MG63 (cell line): ENCODE data around the gene CHD2. TPM values are rescaled to one million over a fixed set of nuclear protein-coding genes. Genes with fewer than 3 reads are reported as not detected.

Source experiments
- DNase-seq: peaks from one replicate; pipeline ENCODE4 v3.0.0-alpha.2; 2020
- H3K27me3 ChIP-seq: fragments of 250-450 bp; sonication (Bioruptor Pico); 2 replicates; pipeline ENCODE4 v1.5.1; 2020; ENCODE audit warnings: mild to moderate bottlenecking, moderate library complexity
- H3K36me3 ChIP-seq: fragments of 250-450 bp; sonication (Bioruptor Pico); 2 replicates; pipeline ENCODE4 v1.5.1; 2020; ENCODE audit warnings: mild to moderate bottlenecking, moderate library complexity
- H3K4me3 ChIP-seq: fragments of 250-450 bp; sonication (Bioruptor Pico); 2 replicates; pipeline ENCODE4 v1.5.1; 2020; ENCODE audit warnings: mild to moderate bottlenecking, moderate library complexity
- H3K9me3 ChIP-seq: fragments of 250-450 bp; sonication (Bioruptor Pico); 2 replicates; pipeline ENCODE4 v1.5.1; 2020; ENCODE audit warnings: mild to moderate bottlenecking, moderate library complexity
- total RNA-seq: library from RNA; depleted of rRNA; stranded (reverse); fragments of >200 nt; shearing (Covaris generic); gene quantifications from 2 replicates; pipeline ENCODE4 v1.2.3, GENCODE V29; 2014; ENCODE audit warnings: low replicate concordance

Gene CHD2
- total RNA-seq, 1 experiment from 2014 or later: 23.1 TPM

GRCh38 chr15:92959219-92959618 lies 59.1 kb downstream of the CHD2 start:
- Histone ChIP-seq H3K36me3 (peaks cover 99% of the 10 kb centered on the region), H3K4me3 (no peak overlapping the region), H3K27me3 (no peaks in the 10 kb centered on the region), H3K9me3 (peaks cover 14% of the 10 kb centered on the region)
- no peak for DNase-seq

DNA sequence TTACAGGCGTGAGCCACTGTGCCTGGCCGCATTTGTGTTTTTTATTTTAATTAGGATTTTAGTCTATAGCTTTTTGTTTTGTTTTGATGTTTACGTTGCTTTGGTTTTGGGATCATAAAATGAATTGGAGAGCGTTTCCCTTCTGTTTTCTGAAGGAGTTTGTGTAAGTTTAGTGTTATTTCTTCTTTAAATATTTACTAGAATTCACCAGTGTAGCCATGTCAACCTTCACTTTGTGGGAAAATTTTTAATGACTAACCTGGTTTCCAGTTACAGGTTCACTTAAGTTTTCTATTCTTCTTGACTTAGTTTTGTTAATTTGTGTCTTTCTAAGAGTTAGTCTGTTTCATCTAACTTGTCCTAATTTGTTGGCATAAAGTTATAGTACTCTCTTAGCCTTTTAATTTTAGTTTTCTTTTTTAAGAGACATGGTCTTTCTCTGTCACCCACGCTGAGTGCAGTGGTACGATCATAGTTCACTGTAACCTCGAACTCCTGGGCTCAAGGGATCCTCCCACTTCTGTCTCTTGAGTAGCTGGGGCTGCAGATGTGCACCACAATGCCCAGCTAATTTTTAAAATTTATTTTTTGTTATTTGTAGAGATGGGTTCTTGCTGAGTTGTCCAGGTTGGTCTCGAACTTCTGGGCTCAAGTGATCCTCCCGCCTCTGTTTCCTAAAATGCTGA lies 61.0 kb downstream of the CHD2 start:
- Histone ChIP-seq H3K27me3 (no peaks in the 10 kb centered on the region), H3K36me3 (peaks cover 94% of the 10 kb centered on the region), H3K4me3 (no peak overlapping the region), H3K9me3 (peaks cover 14% of the 10 kb centered on the region)
- DNase-seq: no peak

GRCh38 chr15:92962914-92963313 lies 62.8 kb downstream of the CHD2 start:
- peaks cover 91% of the 10 kb centered on the region for H3K36me3 ChIP-seq

DNA sequence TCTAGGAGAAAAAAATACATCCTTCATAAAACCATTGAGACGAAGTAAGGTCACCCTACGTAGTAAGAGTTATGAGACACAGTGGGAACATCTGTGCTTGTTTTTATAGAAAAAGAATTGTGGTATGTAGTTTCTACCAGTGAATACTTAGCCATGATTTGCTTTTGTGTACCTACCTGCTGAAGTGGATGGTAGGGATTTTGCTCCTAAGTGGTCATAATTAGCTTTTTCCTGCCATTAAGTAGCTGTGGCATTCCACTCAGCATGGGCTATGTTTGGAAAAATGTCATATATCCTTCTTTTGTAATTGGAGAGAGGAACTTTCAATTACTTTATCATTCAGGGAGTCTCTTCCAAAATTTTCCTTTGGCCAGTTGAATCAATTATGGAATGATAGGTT lies 63.7 kb downstream of the CHD2 start:
- peaks cover 91% of the 10 kb centered on the region for H3K36me3 ChIP-seq
- peaks cover 14% of the 10 kb centered on the region for H3K9me3 ChIP-seq
- H3K27me3 ChIP-seq: no peaks in the 10 kb centered on the region
- no peak overlapping the region for H3K4me3 ChIP-seq
- no peak for DNase-seq

More at GRCh38 chr15:92962914-92963313, 62.8 kb downstream of the CHD2 start:
- Histone ChIP-seq H3K4me3 (no peak overlapping the region), H3K27me3 (no peaks in the 10 kb centered on the region), H3K9me3 (peaks cover 14% of the 10 kb centered on the region)
- no peak for DNase-seq

DNA sequence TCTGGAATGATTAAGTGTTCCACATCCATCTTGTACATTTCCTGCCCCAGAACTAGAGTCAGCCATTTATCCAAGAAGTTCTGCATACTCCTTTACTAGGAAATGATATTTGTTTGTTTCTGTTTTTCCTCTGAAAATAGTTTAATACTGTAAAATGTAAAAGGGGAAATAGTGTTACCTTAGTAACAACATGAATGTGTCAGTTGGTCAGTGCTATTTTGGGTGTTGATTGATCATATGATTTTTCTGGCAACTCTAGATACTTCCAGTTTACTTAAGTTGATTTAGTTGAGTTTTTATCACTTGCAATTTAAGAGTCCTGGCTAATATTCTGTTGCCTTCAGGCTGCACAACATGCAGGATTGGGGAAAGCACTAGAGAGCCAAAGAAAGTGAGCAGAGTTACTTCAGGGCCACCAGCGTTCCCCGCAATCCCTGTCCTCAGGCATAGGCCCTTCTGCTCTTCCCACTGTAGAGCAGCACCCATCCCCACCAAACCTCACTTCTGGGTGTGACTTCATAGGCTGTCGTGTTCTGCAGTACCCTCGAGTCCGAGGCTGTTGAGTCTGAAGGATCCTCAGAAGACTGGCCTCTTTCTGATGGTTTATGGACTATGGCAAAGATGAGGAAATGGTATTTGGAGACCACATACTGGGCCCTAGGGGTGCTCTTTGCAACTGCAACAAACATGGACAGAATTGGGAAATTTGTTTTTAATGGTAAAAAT lies 69.0 kb downstream of the CHD2 start:
- DNase-seq: no peak
- no peak overlapping the region for H3K4me3 ChIP-seq
- H3K36me3 ChIP-seq: peaks cover 88% of the 10 kb centered on the region
- H3K9me3 ChIP-seq: no peaks in the 10 kb centered on the region
- H3K27me3 ChIP-seq: no peaks in the 10 kb centered on the region

DNA sequence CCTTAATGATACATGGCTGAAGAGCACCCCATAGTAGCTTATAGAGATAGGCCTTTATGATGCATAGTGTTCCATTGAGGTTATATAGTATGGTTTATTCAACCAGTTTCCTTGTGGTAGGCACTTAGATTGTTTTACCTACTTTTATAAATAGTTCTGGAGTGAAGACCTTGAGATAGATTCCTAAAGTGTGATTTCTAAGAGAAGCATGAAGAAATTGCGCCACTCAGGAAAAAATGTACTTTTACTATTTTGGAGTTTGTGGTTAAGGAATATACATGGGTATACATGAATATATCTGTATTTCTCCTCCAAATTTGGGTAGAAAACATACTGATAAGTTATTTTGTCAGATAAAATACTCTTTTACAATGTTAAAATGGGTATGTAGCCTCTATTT lies 70.5 kb downstream of the CHD2 start:
- DNase-seq: no peak
- H3K9me3 ChIP-seq: no peaks in the 10 kb centered on the region
- H3K27me3 ChIP-seq: no peaks in the 10 kb centered on the region
- H3K36me3 ChIP-seq: peaks cover 87% of the 10 kb centered on the region
- no peak overlapping the region for H3K4me3 ChIP-seq

DNA sequence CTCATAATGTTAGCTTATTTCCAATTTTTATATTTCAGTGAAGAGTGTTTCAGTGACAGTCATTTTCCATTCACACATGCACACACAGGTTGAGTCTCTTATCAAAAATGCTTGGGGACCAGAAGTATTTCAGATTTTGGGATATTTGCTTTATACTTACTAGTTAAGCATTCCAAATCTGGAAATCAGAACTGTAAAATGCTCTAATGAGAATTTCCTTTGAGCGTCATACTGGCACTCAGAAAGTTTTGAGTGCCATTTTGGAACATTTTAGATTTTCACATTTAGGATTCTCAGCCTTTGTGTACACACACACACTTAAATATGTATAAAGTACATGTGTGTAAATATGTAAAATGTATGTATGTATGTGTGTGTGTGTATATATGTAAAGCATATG lies 71.0 kb downstream of the CHD2 start:
- DNase-seq: no peak
- Histone ChIP-seq H3K36me3 (peaks cover 88% of the 10 kb centered on the region), H3K9me3 (no peaks in the 10 kb centered on the region), H3K27me3 (no peaks in the 10 kb centered on the region), H3K4me3 (no peak overlapping the region)

GRCh38 chr15:92971713-92972112 lies 71.6 kb downstream of the CHD2 start:
- Histone ChIP-seq H3K27me3 (no peaks in the 10 kb centered on the region), H3K4me3 (no peak overlapping the region), H3K36me3 (peaks cover 85% of the 10 kb centered on the region), H3K9me3 (no peaks in the 10 kb centered on the region)
- no peak for DNase-seq

- Histone ChIP-seq H3K9me3 (no peaks in the 10 kb centered on the region), H3K27me3 (no peaks in the 10 kb centered on the region), H3K36me3 (peaks cover 86% of the 10 kb centered on the region), H3K4me3 (no peak overlapping the region)
- no peak for DNase-seq
Observed at GRCh38 chr15:92974183-92974915, 74.2 kb downstream of the CHD2 start.

DNA sequence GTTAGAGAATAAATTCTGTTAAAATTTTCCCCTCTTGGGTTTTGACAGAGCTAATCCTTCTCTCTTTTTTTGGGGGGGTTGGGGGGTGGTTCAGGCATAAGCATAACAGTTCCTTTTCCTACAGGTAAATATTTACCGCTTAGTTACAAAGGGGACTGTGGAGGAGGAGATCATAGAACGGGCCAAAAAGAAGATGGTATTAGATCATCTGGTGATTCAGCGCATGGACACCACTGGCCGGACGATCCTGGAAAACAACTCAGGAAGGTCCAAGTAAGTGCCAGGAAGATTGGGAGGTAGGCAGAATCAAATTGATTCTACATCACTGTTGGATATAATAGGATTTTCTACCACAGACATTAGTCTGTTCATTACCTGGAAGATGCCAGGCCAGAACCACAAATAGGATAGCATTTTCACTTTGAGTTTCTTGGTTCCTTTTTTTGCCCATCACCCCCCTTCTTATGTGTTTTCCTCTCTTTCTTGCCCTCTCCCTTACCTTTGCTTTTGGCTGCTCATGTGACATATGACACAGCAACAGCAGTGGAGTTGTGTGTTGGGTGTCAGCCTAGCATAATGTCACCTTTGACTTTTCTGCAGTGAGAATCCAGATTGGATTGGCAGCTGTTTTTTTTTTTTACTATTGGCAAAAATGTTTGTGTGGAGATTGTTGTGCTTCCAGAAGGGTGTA lies 79.0 kb downstream of the CHD2 start:
- no peak overlapping the region for H3K4me3 ChIP-seq
- H3K36me3 ChIP-seq: peaks cover 89% of the 10 kb centered on the region
- H3K27me3 ChIP-seq: no peaks in the 10 kb centered on the region
- no peaks in the 10 kb centered on the region for H3K9me3 ChIP-seq
- DNase-seq: no peak

DNA sequence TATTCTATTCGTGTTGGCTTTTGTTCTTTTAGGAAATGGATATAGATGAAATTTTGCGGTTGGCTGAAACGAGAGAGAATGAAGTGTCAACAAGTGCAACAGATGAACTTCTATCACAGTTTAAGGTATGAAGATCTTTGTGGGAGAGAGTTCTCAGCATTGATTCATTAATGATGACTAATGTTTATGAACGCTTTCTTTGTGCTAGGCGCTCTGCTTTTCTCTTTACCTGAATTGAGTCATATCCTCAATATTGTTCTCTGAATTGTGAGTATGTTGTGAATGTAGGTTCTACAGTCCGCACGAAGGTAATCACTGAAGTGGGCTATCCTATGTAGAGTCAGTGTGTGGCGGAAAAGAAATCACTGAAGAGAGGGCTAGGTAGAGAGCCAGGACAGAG lies 81.2 kb downstream of the CHD2 start:
- no peaks in the 10 kb centered on the region for H3K27me3 ChIP-seq
- DNase-seq: no peak
- peaks cover 94% of the 10 kb centered on the region for H3K36me3 ChIP-seq

DNA sequence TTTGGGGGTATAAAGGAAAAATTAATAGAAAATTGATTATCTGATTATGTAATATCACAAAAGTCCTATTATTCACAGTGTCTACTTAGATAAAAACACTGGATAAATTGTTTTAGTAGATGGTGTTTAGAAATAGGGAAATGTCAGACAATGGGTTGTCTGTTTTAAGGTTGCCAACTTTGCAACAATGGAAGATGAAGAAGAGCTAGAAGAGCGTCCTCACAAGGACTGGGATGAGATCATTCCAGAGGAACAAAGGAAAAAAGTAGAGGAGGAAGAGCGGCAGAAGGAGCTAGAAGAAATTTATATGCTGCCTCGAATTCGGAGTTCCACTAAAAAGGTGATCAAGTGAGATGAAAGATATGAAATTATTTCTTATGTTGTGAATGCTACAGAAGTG lies 84.0 kb downstream of the CHD2 start:
- Histone ChIP-seq H3K4me3 (no peak overlapping the region), H3K36me3 (peaks cover 95% of the 10 kb centered on the region)
- DNase-seq: no peak

More for the DNA sequence above, 81.2 kb downstream of the CHD2 start:
- Histone ChIP-seq H3K4me3 (no peak overlapping the region), H3K9me3 (no peaks in the 10 kb centered on the region)

DNA sequence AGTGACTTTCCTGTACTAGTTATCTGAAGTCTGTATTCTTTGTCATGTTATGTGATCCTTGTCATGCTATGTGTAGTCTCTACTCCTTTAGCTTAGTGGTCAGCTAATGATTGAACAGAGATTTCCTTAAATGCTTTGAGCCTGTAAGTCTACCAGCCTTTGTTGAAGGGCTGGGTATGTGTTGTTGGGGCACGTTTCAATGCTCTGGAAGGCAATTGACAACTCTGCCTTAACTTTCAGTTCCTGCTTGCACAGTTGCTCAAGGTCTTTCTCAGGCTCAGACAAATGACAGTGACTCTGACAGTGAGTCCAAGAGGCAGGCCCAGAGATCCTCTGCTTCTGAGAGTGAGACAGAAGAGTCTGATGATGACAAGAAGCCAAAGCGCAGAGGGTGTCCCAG lies 89.3 kb downstream of the CHD2 start:
- peaks cover 89% of the 10 kb centered on the region for H3K36me3 ChIP-seq
- no peaks in the 10 kb centered on the region for H3K9me3 ChIP-seq
- no peak for DNase-seq
- H3K27me3 ChIP-seq: no peaks in the 10 kb centered on the region
- H3K4me3 ChIP-seq: no peak overlapping the region

More for the DNA sequence above, 84.0 kb downstream of the CHD2 start:
- Histone ChIP-seq H3K27me3 (no peaks in the 10 kb centered on the region), H3K9me3 (no peaks in the 10 kb centered on the region)

- H3K9me3 ChIP-seq: no peaks in the 10 kb centered on the region
- no peak overlapping the region for H3K4me3 ChIP-seq
- DNase-seq: no peak
- peaks cover 89% of the 10 kb centered on the region for H3K36me3 ChIP-seq
- H3K27me3 ChIP-seq: no peaks in the 10 kb centered on the region
Observed at GRCh38 chr15:92990031-92990430, 89.9 kb downstream of the CHD2 start.

- H3K36me3 ChIP-seq: peaks cover 87% of the 10 kb centered on the region
- no peak for DNase-seq
- no peak overlapping the region for H3K4me3 ChIP-seq
- no peaks in the 10 kb centered on the region for H3K27me3 ChIP-seq
- no peaks in the 10 kb centered on the region for H3K9me3 ChIP-seq
Observed at GRCh38 chr15:92992720-92993119, 92.6 kb downstream of the CHD2 start.

DNA sequence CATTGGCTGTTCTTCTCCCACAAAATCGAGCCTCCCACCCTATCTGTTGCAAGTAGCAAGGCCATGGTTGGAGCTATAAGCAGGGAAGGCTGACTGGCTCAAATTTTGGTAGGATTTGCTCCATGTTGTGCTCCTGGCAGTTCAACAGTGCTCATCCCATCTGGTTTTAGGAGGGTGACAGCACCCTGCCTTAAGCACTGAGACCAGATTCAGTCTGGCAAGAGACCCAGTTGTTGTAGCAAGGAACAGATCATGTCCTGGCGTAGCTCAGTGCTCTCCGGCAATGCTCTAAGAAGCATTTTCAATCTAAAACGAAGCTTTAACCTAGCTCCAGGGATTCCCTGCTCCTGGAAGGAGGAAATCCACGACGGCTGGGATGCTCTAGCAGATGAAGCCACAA lies 97.7 kb downstream of the CHD2 start:
- no peaks in the 10 kb centered on the region for H3K27me3 ChIP-seq
- no peak for DNase-seq
- H3K4me3 ChIP-seq: no peak overlapping the region
- no peaks in the 10 kb centered on the region for H3K9me3 ChIP-seq
- H3K36me3 ChIP-seq: peaks cover 89% of the 10 kb centered on the region

DNA sequence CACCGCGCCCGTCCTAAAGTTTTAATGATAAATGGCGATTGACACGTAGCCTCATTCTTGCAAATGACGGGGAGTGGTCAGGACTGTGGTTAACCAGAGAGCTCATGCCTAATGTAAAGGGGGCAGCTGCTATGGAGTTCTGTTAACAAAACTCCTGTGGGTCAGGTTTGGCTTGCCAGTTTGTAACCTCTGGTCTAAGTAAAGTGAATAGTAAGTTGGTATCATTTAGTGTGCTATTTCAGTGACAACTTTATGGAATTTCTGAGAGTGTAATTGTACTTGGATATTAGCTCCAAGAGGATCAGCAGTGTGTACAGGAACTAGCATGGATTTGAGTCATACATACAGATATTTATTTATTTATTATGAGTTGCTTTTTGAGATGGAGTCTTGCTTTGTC lies 101.0 kb downstream of the CHD2 start:
- Histone ChIP-seq H3K36me3 (peaks cover 90% of the 10 kb centered on the region), H3K9me3 (no peaks in the 10 kb centered on the region), H3K27me3 (no peaks in the 10 kb centered on the region), H3K4me3 (no peak overlapping the region)
- DNase-seq: no peak
